Adrenal gland (tissue), 5 donors: ENCODE results near the gene CEP95.

Experiments
- POLR2A ChIP-seq, 2 donors: fragments of 450-650 bp; IDR thresholded peaks; one replicate each; pipeline ENCODE4 v1.6.1; 2017; ENCODE audit warnings: antibody characterized with exemption in 2 of 2, mild to moderate bottlenecking in 2 of 2, moderate library complexity in 1 of 2
- TF ChIP-seq, protein P1 (sequence below), 6 experiments: fragments of 450-650 bp in 4 of 6; fragments of 200-600 bp in 2 of 6; sonication (generic) in 1 of 6; IDR thresholded peaks; 1 replicate in 5 of 6; 2 replicates in 1 of 6; pipeline versions ENCODE4 v1.5.1 to v1.8.0; 2016 to 2021; ENCODE audit warnings: antibody characterized with exemption in 6 of 6, mild to moderate bottlenecking in 2 of 6, moderate library complexity in 1 of 6
- donor health status: DM: no; HTN: no; CAD: no.

DNA sequence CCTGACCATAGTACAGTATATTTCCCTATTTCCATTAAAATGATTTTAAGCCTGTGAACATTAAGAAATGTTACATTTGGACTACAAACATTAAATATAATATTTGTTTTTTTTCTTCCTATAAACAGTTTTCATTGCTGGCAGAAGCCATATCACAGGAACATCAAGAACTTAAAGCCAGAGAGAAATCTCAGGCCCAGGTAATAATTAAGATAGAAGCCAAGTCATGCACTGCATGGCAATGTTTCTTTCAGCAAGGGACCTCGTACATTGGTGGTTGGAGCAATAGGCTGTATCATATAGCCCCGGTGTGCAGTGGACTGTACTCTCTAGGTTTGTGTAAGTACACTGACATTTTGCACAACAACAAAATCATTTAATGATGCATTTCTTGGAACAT lies 30.1 kb downstream of the CEP95 start:
- TF ChIP-seq, protein P1, sequence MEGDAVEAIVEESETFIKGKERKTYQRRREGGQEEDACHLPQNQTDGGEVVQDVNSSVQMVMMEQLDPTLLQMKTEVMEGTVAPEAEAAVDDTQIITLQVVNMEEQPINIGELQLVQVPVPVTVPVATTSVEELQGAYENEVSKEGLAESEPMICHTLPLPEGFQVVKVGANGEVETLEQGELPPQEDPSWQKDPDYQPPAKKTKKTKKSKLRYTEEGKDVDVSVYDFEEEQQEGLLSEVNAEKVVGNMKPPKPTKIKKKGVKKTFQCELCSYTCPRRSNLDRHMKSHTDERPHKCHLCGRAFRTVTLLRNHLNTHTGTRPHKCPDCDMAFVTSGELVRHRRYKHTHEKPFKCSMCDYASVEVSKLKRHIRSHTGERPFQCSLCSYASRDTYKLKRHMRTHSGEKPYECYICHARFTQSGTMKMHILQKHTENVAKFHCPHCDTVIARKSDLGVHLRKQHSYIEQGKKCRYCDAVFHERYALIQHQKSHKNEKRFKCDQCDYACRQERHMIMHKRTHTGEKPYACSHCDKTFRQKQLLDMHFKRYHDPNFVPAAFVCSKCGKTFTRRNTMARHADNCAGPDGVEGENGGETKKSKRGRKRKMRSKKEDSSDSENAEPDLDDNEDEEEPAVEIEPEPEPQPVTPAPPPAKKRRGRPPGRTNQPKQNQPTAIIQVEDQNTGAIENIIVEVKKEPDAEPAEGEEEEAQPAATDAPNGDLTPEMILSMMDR (IDR thresholded peaks at IDR 0.05) = no peak
- TF ChIP-seq POLR2A (IDR thresholded peaks at IDR 0.05) = no peak
